ENCODE results near the gene OVCA2. TPM values are rescaled to one million over a fixed set of nuclear protein-coding genes. Genes with fewer than 3 reads are reported as not detected.

Gene OVCA2
- total and polyA plus RNA-seq, 4 donors = 16.1 to 30.6 (median 23.7) TPM

- Histone ChIP-seq H3K36me3 (ENCODE audit: control insufficient read depth in 4 of 4, insufficient read depth in 3 of 4, low read depth in 1 of 4, low read length in 3 of 4) (peaks cover 0 to 9% (median 3%) of the 10 kb centered on the region in 4 donors), H3K9ac (ENCODE audit: low read depth in 1 of 2, low read length in 2 of 2) (no peak overlapping the region), H3K27me3 (ENCODE audit: control insufficient read depth in 4 of 4, insufficient read depth in 4 of 4, low read length in 3 of 4) (no peaks in the 10 kb centered on the region), H3K4me3 (ENCODE audit: low read depth in 1 of 3, low read length in 3 of 3) (no peak overlapping the region), H3K27ac (ENCODE audit: low read depth in 1 of 2, low read length in 2 of 2) (peak overlapping the region in 1 of 2 donors; percentile 31), H3K4me1 (ENCODE audit: control insufficient read depth in 4 of 4, insufficient read depth in 4 of 4, low read length in 3 of 4) (peaks cover 5 to 40% (median 24%) of the 10 kb centered on the region in 4 donors), H3K9me3 (ENCODE audit: control insufficient read depth in 4 of 4, low read length in 3 of 4) (no peaks in the 10 kb centered on the region)
- 89% methylated on average over 17 of the region's 17 CpGs for WGBS
- TF ChIP-seq ATF3 (IDR thresholded peaks at IDR 0.05) (no peak), HNF4G (IDR thresholded peaks at IDR 0.05) (no peak), GABPA (IDR thresholded peaks at IDR 0.05 in 1 of 2, conservative IDR thresholded peaks at IDR 0.05 in 1 of 2) (no peak), FOXA2 (IDR thresholded peaks at IDR 0.05) (no peak)
- DNase-seq (ENCODE audit: low spot score) = no peak
Observed at GRCh38 chr17:2061441-2061958, 19.7 kb downstream of the OVCA2 start.

- 79% methylated on average over 11 of the region's 11 CpGs for WGBS
Observed at GRCh38 chr17:2062571-2063183, 20.9 kb downstream of the OVCA2 start.

GRCh38 chr17:2063261-2064146, 21.7 kb downstream of the OVCA2 start:
- no peaks in the 10 kb centered on the region for H3K9me3 ChIP-seq (ENCODE audit: control insufficient read depth in 4 of 4, low read length in 3 of 4)
- peaks cover 0 to 33% (median 18%) of the 10 kb centered on the region in 4 donors for H3K4me1 ChIP-seq (ENCODE audit: control insufficient read depth in 4 of 4, insufficient read depth in 4 of 4, low read length in 3 of 4)
- no peaks in the 10 kb centered on the region for H3K27me3 ChIP-seq (ENCODE audit: control insufficient read depth in 4 of 4, insufficient read depth in 4 of 4, low read length in 3 of 4)
- 80% methylated on average over 16 of the region's 16 CpGs for WGBS
- peaks cover under 1 to 9% (median 4%) of the 10 kb centered on the region in 4 donors for H3K36me3 ChIP-seq (ENCODE audit: control insufficient read depth in 4 of 4, insufficient read depth in 3 of 4, low read depth in 1 of 4, low read length in 3 of 4)
- peak overlapping the region in 1 of 2 donors; percentile 7 for H3K9ac ChIP-seq (ENCODE audit: low read depth in 1 of 2, low read length in 2 of 2)
- TF ChIP-seq REST (IDR thresholded peaks at IDR 0.05) = no peak
- TF ChIP-seq NR2F2 (IDR thresholded peaks at IDR 0.05) = no peak
- TF ChIP-seq FOXA2 (IDR thresholded peaks at IDR 0.05) = no peak
- no peak for TF ChIP-seq RAD21 (IDR thresholded peaks at IDR 0.05)
- TF ChIP-seq GABPA (IDR thresholded peaks at IDR 0.05 in 1 of 2, conservative IDR thresholded peaks at IDR 0.05 in 1 of 2) = no peak
- no peak for TF ChIP-seq RXRA (IDR thresholded peaks at IDR 0.05)
- TF ChIP-seq TAF1 (conservative IDR thresholded peaks at IDR 0.05) = no peak
- H3K27ac ChIP-seq (ENCODE audit: low read depth in 1 of 2, low read length in 2 of 2) = peak overlapping the region; percentile 22 to 66
- DNase-seq (ENCODE audit: low spot score) = no peak
- H3K4me3 ChIP-seq (ENCODE audit: low read depth in 1 of 3, low read length in 3 of 3) = no peak overlapping the region

More at GRCh38 chr17:2062571-2063183, 20.9 kb downstream of the OVCA2 start:
- peaks cover 0 to 9% (median 3%) of the 10 kb centered on the region in 4 donors for H3K36me3 ChIP-seq (ENCODE audit: control insufficient read depth in 4 of 4, insufficient read depth in 3 of 4, low read depth in 1 of 4, low read length in 3 of 4)
- H3K4me1 ChIP-seq (ENCODE audit: control insufficient read depth in 4 of 4, insufficient read depth in 4 of 4, low read length in 3 of 4) = peaks cover 3 to 36% (median 21%) of the 10 kb centered on the region in 4 donors
- H3K27ac ChIP-seq (ENCODE audit: low read depth in 1 of 2, low read length in 2 of 2) = peak overlapping the region; percentile 17 to 42
- no peak overlapping the region for H3K9ac ChIP-seq (ENCODE audit: low read depth in 1 of 2, low read length in 2 of 2)
- H3K27me3 ChIP-seq (ENCODE audit: control insufficient read depth in 4 of 4, insufficient read depth in 4 of 4, low read length in 3 of 4) = no peaks in the 10 kb centered on the region
- H3K4me3 ChIP-seq (ENCODE audit: low read depth in 1 of 3, low read length in 3 of 3) = no peak overlapping the region
- no peak for DNase-seq (ENCODE audit: low spot score)
- TF ChIP-seq ZBTB33 (IDR thresholded peaks at IDR 0.05) (no peak), NR2F2 (IDR thresholded peaks at IDR 0.05) (no peak)
- no peaks in the 10 kb centered on the region for H3K9me3 ChIP-seq (ENCODE audit: control insufficient read depth in 4 of 4, low read length in 3 of 4)

All from liver (tissue), 9 donors.